Cardiac fibroblast (primary cell): ENCODE measurements around the gene PAK3.
A peak's percentile ranks its signal among the peaks of the same experiment; 100 is the strongest.

Experiments used
- DNase-seq, 2 donors: peaks; one replicate each; pipeline versions ENCODE4 v3.0.0 to v3.0.0-alpha.2; 2010; ENCODE audit warnings: low read depth in 2 of 2
- H3K4me3 ChIP-seq, 2 donors: replicated peaks in 1 of 2; 1 replicate in 1 of 2; 2 replicates in 1 of 2; pipeline ENCODE4 v1.5.1; 2011; ENCODE audit warnings: low read depth in 2 of 2, low read length in 2 of 2, mild to moderate bottlenecking in 2 of 2, moderate library complexity in 1 of 2
- CTCF ChIP-seq: IDR thresholded peaks from one replicate; pipeline ENCODE4 v1.5.1; 2011; ENCODE audit warnings: low read depth, mild to moderate bottlenecking, low read length, inconsistent platforms

PAK3 gene

GRCh38 chrX:111088628-111089027 is 7.4 kb upstream of the PAK3 start:
- no peak for TF ChIP-seq CTCF
- no peak for DNase-seq
- H3K4me3 ChIP-seq: no peak overlapping the region

- no peak overlapping the region for H3K4me3 ChIP-seq
- no peak for DNase-seq
- TF ChIP-seq CTCF: no peak
These were observed 5.5 kb upstream of the PAK3 start for GRCh38 chrX:111090458-111090857.

GRCh38 chrX:111098874-111099273 is 2.9 kb downstream of the PAK3 start:
- peak; percentile 56 for TF ChIP-seq CTCF

GRCh38 chrX:111100191-111100590 is 4.2 kb downstream of the PAK3 start:
- peak; percentile 28 for TF ChIP-seq CTCF
- no peak overlapping the region for H3K4me3 ChIP-seq
- peak; percentile 36 to 39 for DNase-seq

More at GRCh38 chrX:111098874-111099273, 2.9 kb downstream of the PAK3 start:
- H3K4me3 ChIP-seq: no peak overlapping the region
- DNase-seq: peak; percentile 15 to 16

GRCh38 chrX:111101580-111101979 is 5.6 kb downstream of the PAK3 start:
- H3K4me3 ChIP-seq: no peak overlapping the region
- no peak for TF ChIP-seq CTCF
- DNase-seq: no peak

GRCh38 chrX:111102636-111103035 is 6.6 kb downstream of the PAK3 start:
- no peak overlapping the region for H3K4me3 ChIP-seq
- TF ChIP-seq CTCF: no peak
- peak in 1 of 2 donors; percentile 2 for DNase-seq

- no peak overlapping the region for H3K4me3 ChIP-seq
- no peak for DNase-seq
- TF ChIP-seq CTCF: no peak
These were observed 7.3 kb downstream of the PAK3 start for GRCh38 chrX:111103246-111103645.
